ENCODE results near the gene TPK1.
A peak's percentile ranks its signal among the peaks of the same experiment; 100 is the strongest.
"Not testable (repeated sequence)": the region's sequence is repeated elsewhere in the genome, so short reads cannot be mapped to it uniquely, and the experiment has no call there.

TPK1 gene

GRCh38 chr7:144800678-144801436 lies 35.0 kb downstream of the TPK1 start:
- H3K9me3 Mint-ChIP-seq, H3K4me3 Mint-ChIP-seq, H3K27me3 Mint-ChIP-seq, H3K27ac Mint-ChIP-seq: not testable (repeated sequence)
- Mint-ChIP-seq H3K36me3 (peaks cover 31% of the 10 kb centered on the region), H3K4me1 (peaks cover 72% of the 10 kb centered on the region)

DNA sequence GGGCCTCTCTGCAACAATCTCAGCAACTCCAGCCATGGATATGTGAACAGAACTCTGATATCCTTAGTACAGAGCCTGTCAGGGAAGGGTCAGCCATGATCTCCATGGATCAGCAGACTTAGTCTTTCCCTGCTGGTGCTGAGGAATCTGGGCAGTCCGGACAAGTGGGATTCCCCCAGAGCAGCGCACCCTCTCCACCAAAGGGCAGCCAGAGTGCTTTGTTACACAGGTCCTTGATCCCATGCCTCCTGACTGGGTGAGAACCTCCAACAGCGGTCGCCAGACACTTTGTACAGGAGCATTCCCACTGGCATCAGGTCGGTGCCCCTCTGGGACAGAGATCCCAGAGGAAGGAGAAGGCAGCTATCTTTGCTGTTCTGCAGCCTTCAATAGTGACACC lies 38.9 kb downstream of the TPK1 start:
- Mint-ChIP-seq H3K4me1 (peaks cover 45% of the 10 kb centered on the region), H3K9me3 (no peaks in the 10 kb centered on the region), H3K36me3 (peaks cover 24% of the 10 kb centered on the region), H3K4me3 (no peak overlapping the region), H3K27ac (no peak overlapping the region), H3K27me3 (no peaks in the 10 kb centered on the region)

DNA sequence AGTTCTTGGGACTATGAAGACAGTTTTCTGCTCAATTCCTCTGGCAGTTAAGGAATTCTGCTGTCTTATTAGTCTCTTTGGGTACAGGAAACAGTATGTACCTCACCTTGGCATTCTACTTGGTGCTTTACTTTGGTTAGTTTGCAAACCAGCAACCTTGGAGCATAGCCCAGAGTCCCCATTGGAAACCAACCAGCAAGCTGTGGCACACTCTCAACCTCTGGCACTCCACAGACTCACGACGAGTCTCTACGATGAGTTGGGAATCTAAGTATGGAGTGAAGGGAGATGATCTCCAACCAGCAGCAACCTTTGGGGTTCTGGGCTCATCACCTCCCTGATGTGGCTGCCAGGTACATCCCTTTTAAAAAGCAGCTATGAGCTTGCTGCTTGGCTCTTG lies 43.8 kb downstream of the TPK1 start:
- Mint-ChIP-seq H3K4me3 (no peak overlapping the region), H3K4me1 (peaks cover 24% of the 10 kb centered on the region), H3K27me3 (no peaks in the 10 kb centered on the region), H3K36me3 (peaks cover 9% of the 10 kb centered on the region), H3K27ac (no peak overlapping the region), H3K9me3 (no peaks in the 10 kb centered on the region)

- peaks cover 7% of the 10 kb centered on the region for H3K36me3 Mint-ChIP-seq
Measured at GRCh38 chr7:144791488-144791887, 44.4 kb downstream of the TPK1 start.

GRCh38 chr7:144787127-144787526 lies 48.7 kb downstream of the TPK1 start:
- Mint-ChIP-seq H3K4me1 (peaks cover 26% of the 10 kb centered on the region), H3K36me3 (no peaks in the 10 kb centered on the region), H3K4me3 (no peak overlapping the region), H3K9me3 (no peaks in the 10 kb centered on the region), H3K27me3 (no peaks in the 10 kb centered on the region), H3K27ac (no peak overlapping the region)

More at GRCh38 chr7:144791488-144791887, 44.4 kb downstream of the TPK1 start:
- Mint-ChIP-seq H3K4me1 (peaks cover 29% of the 10 kb centered on the region), H3K27me3 (no peaks in the 10 kb centered on the region), H3K4me3 (no peak overlapping the region), H3K27ac (no peak overlapping the region), H3K9me3 (no peaks in the 10 kb centered on the region)

GRCh38 chr7:144786522-144786921 lies 49.3 kb downstream of the TPK1 start:
- H3K9me3 Mint-ChIP-seq, result no peaks in the 10 kb centered on the region
- H3K27ac Mint-ChIP-seq, result no peak overlapping the region
- no peak overlapping the region for H3K4me3 Mint-ChIP-seq

DNA sequence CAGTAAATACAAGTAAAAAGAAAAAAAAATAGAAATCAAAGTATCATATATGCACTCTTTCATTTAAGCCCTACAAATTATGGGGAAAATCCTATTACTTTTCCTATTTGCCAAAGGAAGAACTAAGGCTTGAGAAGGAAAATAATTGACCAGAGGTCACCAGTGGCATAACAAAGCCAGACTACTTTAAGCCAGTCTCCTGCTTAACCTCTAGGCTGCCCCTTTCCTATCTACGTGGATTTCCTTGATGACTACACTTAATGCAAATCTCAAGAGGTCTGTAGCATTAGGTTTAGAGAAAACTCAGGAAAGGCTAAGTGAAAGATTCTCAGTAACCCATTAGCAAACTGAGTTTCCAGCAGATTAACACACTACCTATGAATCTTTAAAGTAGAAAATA lies 49.8 kb downstream of the TPK1 start:
- H3K27me3 Mint-ChIP-seq, result no peaks in the 10 kb centered on the region
- no peaks in the 10 kb centered on the region for H3K9me3 Mint-ChIP-seq
- H3K4me1 Mint-ChIP-seq, result peaks cover 31% of the 10 kb centered on the region
- H3K27ac Mint-ChIP-seq, result no peak overlapping the region
- no peaks in the 10 kb centered on the region for H3K36me3 Mint-ChIP-seq
- H3K4me3 Mint-ChIP-seq, result no peak overlapping the region

More at GRCh38 chr7:144786522-144786921, 49.3 kb downstream of the TPK1 start:
- Mint-ChIP-seq H3K27me3 (no peaks in the 10 kb centered on the region), H3K4me1 (peaks cover 31% of the 10 kb centered on the region), H3K36me3 (no peaks in the 10 kb centered on the region)

DNA sequence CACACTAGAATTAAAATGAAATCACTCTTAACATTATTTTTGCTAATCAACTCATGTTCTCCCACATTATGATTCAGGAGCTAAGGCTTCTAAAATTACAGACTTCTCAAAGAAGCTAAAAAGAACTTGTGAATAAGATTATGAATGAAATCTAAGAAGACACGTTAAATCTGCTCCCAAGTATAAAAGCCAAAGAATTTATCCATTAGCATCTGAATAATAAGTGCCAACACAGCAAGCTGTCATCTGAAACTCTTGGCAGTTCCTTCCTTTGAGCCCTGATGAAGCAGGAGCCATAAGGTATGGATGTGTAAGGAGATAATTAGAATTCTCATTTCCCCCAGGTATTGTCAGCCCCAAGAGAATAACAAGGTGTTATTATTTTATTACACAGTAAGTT lies 50.3 kb downstream of the TPK1 start:
- H3K36me3 Mint-ChIP-seq, result no peaks in the 10 kb centered on the region
- no peaks in the 10 kb centered on the region for H3K9me3 Mint-ChIP-seq
- no peak overlapping the region for H3K27ac Mint-ChIP-seq
- H3K27me3 Mint-ChIP-seq, result no peaks in the 10 kb centered on the region
- H3K4me1 Mint-ChIP-seq, result peaks cover 30% of the 10 kb centered on the region
- no peak overlapping the region for H3K4me3 Mint-ChIP-seq

GRCh38 chr7:144784943-144785342 lies 50.9 kb downstream of the TPK1 start:
- Mint-ChIP-seq H3K36me3 (no peaks in the 10 kb centered on the region), H3K9me3 (no peaks in the 10 kb centered on the region), H3K27me3 (no peaks in the 10 kb centered on the region), H3K4me1 (peaks cover 30% of the 10 kb centered on the region), H3K4me3 (no peak overlapping the region), H3K27ac (no peak overlapping the region)

GRCh38 chr7:144784441-144784840 lies 51.4 kb downstream of the TPK1 start:
- Mint-ChIP-seq H3K27me3 (no peaks in the 10 kb centered on the region), H3K9me3 (no peaks in the 10 kb centered on the region), H3K27ac (no peak overlapping the region), H3K4me1 (peaks cover 30% of the 10 kb centered on the region), H3K36me3 (no peaks in the 10 kb centered on the region), H3K4me3 (no peak overlapping the region)

DNA sequence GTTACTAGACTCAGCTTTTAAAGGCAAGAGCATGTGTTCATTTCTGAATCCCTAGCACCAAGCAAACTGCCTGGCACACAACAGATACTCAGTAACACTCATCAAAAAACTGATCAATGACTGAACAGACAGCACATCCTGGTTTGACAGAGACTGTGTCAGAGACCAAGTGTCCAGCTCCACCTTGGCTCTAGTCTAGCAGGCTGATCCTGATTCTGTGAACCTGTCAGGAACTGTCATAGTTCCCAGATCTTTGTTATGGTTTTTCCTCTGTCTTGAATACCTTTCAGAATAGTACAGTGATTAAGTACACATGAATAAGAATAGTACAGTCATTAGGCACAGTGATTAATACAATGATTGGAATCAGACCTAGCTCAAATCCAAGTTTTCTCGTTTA lies 53.0 kb downstream of the TPK1 start:
- no peaks in the 10 kb centered on the region for H3K36me3 Mint-ChIP-seq
- H3K27ac Mint-ChIP-seq, result no peak overlapping the region
- no peaks in the 10 kb centered on the region for H3K9me3 Mint-ChIP-seq
- no peaks in the 10 kb centered on the region for H3K27me3 Mint-ChIP-seq
- H3K4me1 Mint-ChIP-seq, result peaks cover 32% of the 10 kb centered on the region
- no peak overlapping the region for H3K4me3 Mint-ChIP-seq

- Mint-ChIP-seq H3K9me3 (no peaks in the 10 kb centered on the region), H3K27me3 (no peaks in the 10 kb centered on the region), H3K27ac (no peak overlapping the region), H3K4me3 (no peak overlapping the region), H3K36me3 (no peaks in the 10 kb centered on the region), H3K4me1 (peaks cover 48% of the 10 kb centered on the region)
Measured at GRCh38 chr7:144780071-144780608, 55.7 kb downstream of the TPK1 start.

DNA sequence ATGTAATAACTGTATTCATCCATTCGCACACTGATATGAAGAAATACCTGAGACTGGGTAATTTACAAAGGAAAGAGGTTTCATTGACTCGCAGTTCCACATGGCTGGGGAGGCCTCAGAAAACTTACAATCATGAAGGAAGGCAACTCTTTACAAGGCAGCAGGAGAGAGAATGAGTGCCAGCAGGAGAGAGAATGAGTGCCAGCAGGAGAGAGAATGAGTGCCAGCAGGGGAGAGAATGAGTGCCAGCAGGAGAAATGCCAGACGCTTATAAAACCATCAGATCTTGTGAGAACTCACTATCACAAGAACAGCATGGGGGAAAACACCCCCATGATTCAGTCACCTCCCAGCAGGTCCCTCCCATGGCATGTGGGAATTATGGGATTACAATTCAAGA lies 58.0 kb downstream of the TPK1 start:
- H3K4me3 Mint-ChIP-seq, H3K27me3 Mint-ChIP-seq, H3K36me3 Mint-ChIP-seq, H3K9me3 Mint-ChIP-seq: not testable (repeated sequence)
- H3K4me1 Mint-ChIP-seq, result peaks cover 56% of the 10 kb centered on the region
- peak overlapping the region; percentile 36 for H3K27ac Mint-ChIP-seq

- H3K4me3 Mint-ChIP-seq, result no peak overlapping the region
- no peaks in the 10 kb centered on the region for H3K27me3 Mint-ChIP-seq
- no peaks in the 10 kb centered on the region for H3K36me3 Mint-ChIP-seq
- H3K4me1 Mint-ChIP-seq, result peaks cover 60% of the 10 kb centered on the region
- no peaks in the 10 kb centered on the region for H3K9me3 Mint-ChIP-seq
- no peak overlapping the region for H3K27ac Mint-ChIP-seq
Measured at GRCh38 chr7:144777005-144777839, 58.6 kb downstream of the TPK1 start.

GRCh38 chr7:144776447-144776846 lies 59.4 kb downstream of the TPK1 start:
- Mint-ChIP-seq H3K9me3 (no peaks in the 10 kb centered on the region), H3K36me3 (no peaks in the 10 kb centered on the region), H3K4me3 (no peak overlapping the region), H3K27ac (no peak overlapping the region), H3K4me1 (peaks cover 61% of the 10 kb centered on the region), H3K27me3 (no peaks in the 10 kb centered on the region)

DNA sequence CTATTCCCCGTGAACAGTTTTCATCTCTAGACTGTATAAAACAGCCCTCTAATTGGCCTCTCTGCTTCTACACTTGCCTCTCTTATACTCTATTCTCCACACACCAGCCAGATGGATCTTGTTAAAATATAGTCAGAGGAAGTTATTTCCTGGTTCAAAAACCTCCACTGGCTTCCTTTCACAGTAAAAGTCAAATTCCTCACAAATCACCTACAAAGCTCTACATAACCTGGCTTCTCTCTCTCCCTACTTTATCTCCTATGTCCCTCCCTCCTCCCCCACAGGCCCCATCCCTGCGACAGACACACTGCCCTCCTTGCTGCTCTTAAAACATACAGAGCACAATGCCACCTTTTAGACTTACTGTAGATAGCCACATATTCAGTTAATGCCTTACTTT lies 60.1 kb downstream of the TPK1 start:
- Mint-ChIP-seq H3K36me3 (no peaks in the 10 kb centered on the region), H3K27ac (no peak overlapping the region), H3K4me1 (peaks cover 63% of the 10 kb centered on the region), H3K27me3 (no peaks in the 10 kb centered on the region), H3K9me3 (no peaks in the 10 kb centered on the region), H3K4me3 (no peak overlapping the region)

Measured in activated naive CD4-positive, alpha-beta T cell treated with anti-CD3 and anti-CD28 coated beads, Interleukin-2, amount 50 U/mL, for 24 hours (primary cell).